ENCODE results near the gene CEP19. TPM values are rescaled to one million over a fixed set of nuclear protein-coding genes. Genes with fewer than 3 reads are reported as not detected.

CEP19 gene
- total and polyA plus RNA-seq, 12 donors = 0.88 to 11.5 (median 3.1) TPM

- H3K4me3 ChIP-seq = no peak overlapping the region
- no peak for DNase-seq
- H3K27me3 ChIP-seq = no peaks in the 10 kb centered on the region
- H3K27ac ChIP-seq = no peak overlapping the region
- intact Hi-C loops (cut with DNase I) = no loop called here
- WGBS, 4 donors = 92 to 95% (median 94%) methylated on average over 8 of the region's 8 CpGs
- TF ChIP-seq, protein P1, sequence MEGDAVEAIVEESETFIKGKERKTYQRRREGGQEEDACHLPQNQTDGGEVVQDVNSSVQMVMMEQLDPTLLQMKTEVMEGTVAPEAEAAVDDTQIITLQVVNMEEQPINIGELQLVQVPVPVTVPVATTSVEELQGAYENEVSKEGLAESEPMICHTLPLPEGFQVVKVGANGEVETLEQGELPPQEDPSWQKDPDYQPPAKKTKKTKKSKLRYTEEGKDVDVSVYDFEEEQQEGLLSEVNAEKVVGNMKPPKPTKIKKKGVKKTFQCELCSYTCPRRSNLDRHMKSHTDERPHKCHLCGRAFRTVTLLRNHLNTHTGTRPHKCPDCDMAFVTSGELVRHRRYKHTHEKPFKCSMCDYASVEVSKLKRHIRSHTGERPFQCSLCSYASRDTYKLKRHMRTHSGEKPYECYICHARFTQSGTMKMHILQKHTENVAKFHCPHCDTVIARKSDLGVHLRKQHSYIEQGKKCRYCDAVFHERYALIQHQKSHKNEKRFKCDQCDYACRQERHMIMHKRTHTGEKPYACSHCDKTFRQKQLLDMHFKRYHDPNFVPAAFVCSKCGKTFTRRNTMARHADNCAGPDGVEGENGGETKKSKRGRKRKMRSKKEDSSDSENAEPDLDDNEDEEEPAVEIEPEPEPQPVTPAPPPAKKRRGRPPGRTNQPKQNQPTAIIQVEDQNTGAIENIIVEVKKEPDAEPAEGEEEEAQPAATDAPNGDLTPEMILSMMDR (IDR thresholded peaks at IDR 0.05) = no peak
- TF ChIP-seq POLR2A (IDR thresholded peaks at IDR 0.05) = no peak
- no peaks in the 10 kb centered on the region for H3K36me3 ChIP-seq (replicated peaks in 1 of 2)
- H3K4me1 ChIP-seq (replicated peaks in 1 of 2) = peaks cover 7 to 9% of the 10 kb centered on the region in 2 donors
- no peaks in the 10 kb centered on the region for H3K9me3 ChIP-seq (replicated peaks in 1 of 3)
Observed at GRCh38 chr3:196707566-196707965, 4.5 kb downstream of the CEP19 start.

GRCh38 chr3:196706731-196707130, 5.3 kb downstream of the CEP19 start:
- H3K27ac ChIP-seq = no peak overlapping the region
- no peak for TF ChIP-seq POLR2A (IDR thresholded peaks at IDR 0.05)
- TF ChIP-seq, protein P1 (IDR thresholded peaks at IDR 0.05) = no peak
- intact Hi-C loops (cut with DNase I) = no loop called here
- WGBS, 4 donors = 98 to 99% (median 98%) methylated on average over 4 of the region's 4 CpGs
- H3K27me3 ChIP-seq = no peaks in the 10 kb centered on the region
- DNase-seq = no peak
- H3K9me3 ChIP-seq (replicated peaks in 1 of 3) = no peaks in the 10 kb centered on the region
- H3K36me3 ChIP-seq (replicated peaks in 1 of 2) = no peaks in the 10 kb centered on the region
- peaks cover 7 to 9% of the 10 kb centered on the region in 2 donors for H3K4me1 ChIP-seq (replicated peaks in 1 of 2)
- no peak overlapping the region for H3K4me3 ChIP-seq

DNA sequence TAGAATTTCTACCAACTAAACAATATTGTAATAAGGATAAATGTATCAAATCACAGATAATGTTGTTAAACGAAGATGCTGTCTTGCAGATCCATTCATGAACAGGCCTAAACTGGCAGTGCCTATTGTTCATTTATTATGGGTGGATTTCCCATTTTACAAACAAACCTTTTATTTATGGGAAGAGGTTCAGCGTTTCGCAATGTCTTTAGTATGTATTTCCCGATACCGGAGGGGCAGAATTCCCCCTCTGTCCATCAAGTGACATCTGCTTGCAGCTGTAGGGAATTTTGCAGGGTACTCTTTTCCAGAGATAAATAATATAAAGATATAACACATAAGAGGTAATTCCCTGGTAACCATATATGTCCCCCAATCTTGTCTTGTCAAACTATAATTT, 5.7 kb downstream of the CEP19 start:
- Histone ChIP-seq H3K36me3 (replicated peaks in 1 of 2) (no peaks in the 10 kb centered on the region), H3K27me3 (no peaks in the 10 kb centered on the region), H3K4me1 (replicated peaks in 1 of 2) (peaks cover 4 to 7% of the 10 kb centered on the region in 2 donors), H3K9me3 (replicated peaks in 1 of 3) (no peaks in the 10 kb centered on the region), H3K4me3 (no peak overlapping the region), H3K27ac (no peak overlapping the region)
- DNase-seq = no peak
- WGBS, 4 donors = 82 to 90% (median 83%) methylated on average over 5 of the region's 5 CpGs
- TF ChIP-seq, protein P1 (IDR thresholded peaks at IDR 0.05) = no peak
- no peak for TF ChIP-seq POLR2A (IDR thresholded peaks at IDR 0.05)
- intact Hi-C loops (cut with DNase I) = no loop called here

- WGBS, 4 donors = 64 to 80% (median 76%) methylated on average over 4 of the region's 4 CpGs
- intact Hi-C loops (cut with DNase I) = no loop called here
- TF ChIP-seq, protein P1 (IDR thresholded peaks at IDR 0.05) = no peak
- no peak for TF ChIP-seq POLR2A (IDR thresholded peaks at IDR 0.05)
- Histone ChIP-seq H3K9me3 (replicated peaks in 1 of 3) (no peaks in the 10 kb centered on the region), H3K4me3 (no peak overlapping the region), H3K4me1 (replicated peaks in 1 of 2) (no peaks in the 10 kb centered on the region), H3K27me3 (no peaks in the 10 kb centered on the region), H3K36me3 (replicated peaks in 1 of 2) (no peaks in the 10 kb centered on the region), H3K27ac (no peak overlapping the region)
- DNase-seq = no peak
Observed at GRCh38 chr3:196700801-196701200, 11.2 kb downstream of the CEP19 start.

All from adrenal gland (tissue), 12 donors.